Neural progenitor cell (in vitro differentiated cells): ENCODE results near the gene FOXK1. TPM values are rescaled to one million over a fixed set of nuclear protein-coding genes. Genes with fewer than 3 reads are reported as not detected.

ENCODE experiments used
- DNase-seq: peaks from one replicate; pipeline ENCODE4 v3.0.0-alpha.2; 2016; ENCODE audit warnings: low spot score
- H2AFZ ChIP-seq: fragments of 200-600 bp; sonication (generic); replicated peaks from 2 replicates; pipeline ENCODE4 v1.6.1; 2016; ENCODE audit warnings: antibody characterized with exemption
- H3F3A ChIP-seq: fragments of 200-600 bp; sonication (generic); 2 replicates; pipeline ENCODE4 v1.6.1; 2016; ENCODE audit warnings: antibody characterized with exemption, low read depth
- H3K27ac ChIP-seq: fragments of 200-600 bp; sonication (generic); 2 replicates; pipeline ENCODE4 v1.5.1; 2016; ENCODE audit warnings: mild to moderate bottlenecking
- H3K27me3 ChIP-seq: fragments of 200-600 bp; sonication (generic); 2 replicates; pipeline ENCODE4 v1.6.1; 2016; ENCODE audit warnings: mild to moderate bottlenecking, moderate library complexity
- H3K36me3 ChIP-seq: fragments of 200-600 bp; sonication (generic); 2 replicates; pipeline ENCODE4 v1.5.1; 2016
- H3K4me1 ChIP-seq: fragments of 200-600 bp; sonication (generic); 2 replicates; pipeline ENCODE4 v1.6.1; 2016; ENCODE audit warnings: mixed run types
- H3K4me2 ChIP-seq: fragments of 200-600 bp; sonication (generic); 2 replicates; pipeline ENCODE4 v1.6.1; 2016
- H3K4me3 ChIP-seq: fragments of 200-600 bp; sonication (generic); 2 replicates; pipeline ENCODE4 v1.5.1; 2016
- H3K79me2 ChIP-seq: fragments of 200-600 bp; sonication (generic); 2 replicates; pipeline ENCODE4 v1.6.1; 2016; ENCODE audit warnings: low read depth
- H3K9ac ChIP-seq: fragments of 200-600 bp; sonication (generic); 2 replicates; pipeline ENCODE4 v1.6.1; 2016
- H3K9me3 ChIP-seq: fragments of 200-600 bp; sonication (generic); 2 replicates; pipeline ENCODE4 v1.5.1; 2016; ENCODE audit warnings: low read depth
- H4K20me1 ChIP-seq: fragments of 200-600 bp; sonication (generic); 2 replicates; pipeline ENCODE4 v1.6.1; 2016; ENCODE audit warnings: low read depth
- H3K27ac Mint-ChIP-seq: 3 replicates; pipeline ENCODE4 v1.8.0; 2021; ENCODE audit warnings: mixed read lengths
- H3K27me3 Mint-ChIP-seq: 2 replicates; pipeline ENCODE4 v1.8.0; 2022; ENCODE audit warnings: low read depth, mild to moderate bottlenecking, inconsistent platforms, moderate library complexity, mixed read lengths; ENCODE audit not compliant: insufficient read depth
- H3K36me3 Mint-ChIP-seq: 3 replicates; pipeline ENCODE4 v1.8.0; 2021; ENCODE audit warnings: mixed read lengths
- H3K4me1 Mint-ChIP-seq: 3 replicates; pipeline ENCODE4 v1.8.0; 2021; ENCODE audit warnings: mixed read lengths
- H3K4me3 Mint-ChIP-seq: 3 replicates; pipeline ENCODE4 v1.8.0; 2021; ENCODE audit warnings: mild to moderate bottlenecking, moderate library complexity, mixed read lengths
- H3K9me3 Mint-ChIP-seq: 3 replicates; pipeline ENCODE4 v1.8.0; 2020; ENCODE audit warnings: mixed read lengths
- CTCF ChIP-seq: fragments of 200-600 bp; sonication (generic); IDR thresholded peaks from 2 replicates; pipeline ENCODE4 v1.5.1; 2017; ENCODE audit warnings: antibody characterized with exemption, mild to moderate bottlenecking
- EZH2 ChIP-seq: fragments of 200-600 bp; sonication (generic); IDR thresholded peaks from 2 replicates; pipeline ENCODE4 v1.6.1; 2017; ENCODE audit warnings: antibody characterized with exemption, mild to moderate bottlenecking, moderate library complexity
- EZH2phosphoT487 ChIP-seq: fragments of 200-600 bp; sonication (generic); IDR thresholded peaks from 2 replicates; pipeline ENCODE4 v1.6.1; 2017; ENCODE audit warnings: antibody characterized with exemption
- total RNA-seq: library from RNA; depleted of rRNA; stranded (reverse); fragments of >200 nt; gene quantifications from 2 replicates; pipeline ENCODE4 v1.2.3, GENCODE V29; 2015; ENCODE audit warnings: low replicate concordance

Gene FOXK1
- total RNA-seq, 1 donor from 2014 or later = 11.1 TPM

GRCh38 chr7:4774007-4774406 lies 91.9 kb downstream of the FOXK1 start:
- H3K36me3 ChIP-seq = no peaks in the 10 kb centered on the region
- peaks cover 18% of the 10 kb centered on the region for H3K4me1 Mint-ChIP-seq
- no peak for DNase-seq
- H3K36me3 Mint-ChIP-seq = no peaks in the 10 kb centered on the region
- no peak overlapping the region for H3K27ac Mint-ChIP-seq
- H3K4me3 Mint-ChIP-seq = peak overlapping the region; percentile 98
- peaks cover 4% of the 10 kb centered on the region for H3F3A ChIP-seq
- TF ChIP-seq CTCF = no peak
- TF ChIP-seq EZH2phosphoT487 = no peak
- no peak for TF ChIP-seq EZH2
- no peaks in the 10 kb centered on the region for H3K9me3 Mint-ChIP-seq
- H3K27me3 ChIP-seq = no peaks in the 10 kb centered on the region
- H3K4me2 ChIP-seq = peak overlapping the region; percentile 92
- H3K9ac ChIP-seq = no peak overlapping the region
- H3K4me3 ChIP-seq = no peak overlapping the region
- no peaks in the 10 kb centered on the region for H4K20me1 ChIP-seq
- H3K27ac ChIP-seq = no peak overlapping the region
- peaks cover 5% of the 10 kb centered on the region for H3K4me1 ChIP-seq
- H3K79me2 ChIP-seq = peaks cover 16% of the 10 kb centered on the region
- H2AFZ ChIP-seq = no peak overlapping the region
- H3K27me3 Mint-ChIP-seq = peaks cover 4% of the 10 kb centered on the region
- H3K9me3 ChIP-seq = no peaks in the 10 kb centered on the region

- H3K27me3 Mint-ChIP-seq = peaks cover 4% of the 10 kb centered on the region
- Histone ChIP-seq H3K36me3 (no peaks in the 10 kb centered on the region), H3K9ac (peak overlapping the region; percentile 76), H3K4me1 (peaks cover 5% of the 10 kb centered on the region), H3K27ac (peak overlapping the region; percentile 43), H3K79me2 (peaks cover 21% of the 10 kb centered on the region), H3F3A (peaks cover 4% of the 10 kb centered on the region), H3K4me2 (peak overlapping the region; percentile 92), H3K27me3 (no peaks in the 10 kb centered on the region), H4K20me1 (no peaks in the 10 kb centered on the region), H2AFZ (peak overlapping the region; percentile 92), H3K4me3 (peak overlapping the region; percentile 88), H3K9me3 (no peaks in the 10 kb centered on the region)
- H3K36me3 Mint-ChIP-seq = no peaks in the 10 kb centered on the region
- H3K9me3 Mint-ChIP-seq = no peaks in the 10 kb centered on the region
- no peak for DNase-seq
- peak overlapping the region; percentile 52 for H3K27ac Mint-ChIP-seq
- H3K4me3 Mint-ChIP-seq = peak overlapping the region; percentile 98
- TF ChIP-seq EZH2 (no peak), CTCF (no peak), EZH2phosphoT487 (no peak)
- peaks cover 18% of the 10 kb centered on the region for H3K4me1 Mint-ChIP-seq
Measured at GRCh38 chr7:4774658-4775249, 92.7 kb downstream of the FOXK1 start.

- Mint-ChIP-seq H3K27me3 (peaks cover 4% of the 10 kb centered on the region), H3K36me3 (no peaks in the 10 kb centered on the region), H3K4me1 (peaks cover 18% of the 10 kb centered on the region), H3K4me3 (peak within 1 kb of the TSS; percentile 98), H3K27ac (peak within 1 kb of the TSS; percentile 72), H3K9me3 (no peaks in the 10 kb centered on the region)
- peak within 1 kb of the TSS; percentile 43 for H3K27ac ChIP-seq
- H3K9me3 ChIP-seq = no peaks in the 10 kb centered on the region
- H3K4me3 ChIP-seq = peak within 1 kb of the TSS; percentile 88
- H3K27me3 ChIP-seq = no peaks in the 10 kb centered on the region
- DNase-seq = peak; percentile 98
- H3K36me3 ChIP-seq = no peaks in the 10 kb centered on the region
- peaks cover 4% of the 10 kb centered on the region for H3F3A ChIP-seq
- H3K4me1 ChIP-seq = peaks cover 5% of the 10 kb centered on the region
- TF ChIP-seq EZH2phosphoT487 (no peak), EZH2 (no peak), CTCF (no peak)
- peaks cover 21% of the 10 kb centered on the region for H3K79me2 ChIP-seq
- H3K9ac ChIP-seq = peak within 1 kb of the TSS; percentile 80
- H4K20me1 ChIP-seq = no peaks in the 10 kb centered on the region
- H2AFZ ChIP-seq = peak within 1 kb of the TSS; percentile 92
- peak within 1 kb of the TSS; percentile 92 for H3K4me2 ChIP-seq
Measured at GRCh38 chr7:4775250-4775847, 93.3 kb downstream of the FOXK1 start, which contains the start of gene AP5Z1. Gene AP5Z1, plus strand, starts transcription at chr7:4775623. Its CDS starts 93 bp downstream, at chr7:4775716.
